Stomach (tissue), 9 donors: ENCODE measurements around the gene SNU13. TPM values are rescaled to one million over a fixed set of nuclear protein-coding genes. Genes with fewer than 3 reads are reported as not detected.

Experiments used
- DNase-seq, 2 donors: peaks; one replicate each; pipeline versions ENCODE4 v3.0.0 to v3.0.0-alpha.2; 2013 to 2019
- H3K27ac ChIP-seq, 5 donors: fragments of 200-600 bp in 4 of 5; sonication (generic) in 4 of 5; one replicate each; pipeline ENCODE4 v1.5.1; 2013 to 2019; ENCODE audit warnings: mild to moderate bottlenecking in 1 of 5, moderate library complexity in 1 of 5
- H3K27me3 ChIP-seq, 3 donors: fragments of 200-600 bp; sonication (generic); one replicate each; pipeline ENCODE4 v1.5.1; 2017 to 2019; ENCODE audit warnings: mixed run types in 1 of 3
- H3K36me3 ChIP-seq, 4 donors: fragments of 200-600 bp; sonication (generic); 1 replicate in 3 of 4; 2 replicates in 1 of 4; pipeline ENCODE4 v1.5.1; 2016 to 2019
- H3K4me1 ChIP-seq, 4 donors: fragments of 200-600 bp; sonication (generic); one replicate each; pipeline ENCODE4 v1.5.1; 2016 to 2019
- H3K4me3 ChIP-seq, 4 donors: fragments of 200-600 bp; sonication (generic) in 3 of 4; one replicate each; pipeline ENCODE4 v1.5.1; 2016 to 2019; ENCODE audit warnings: mild to moderate bottlenecking in 1 of 4
- H3K9me3 ChIP-seq, 4 donors: fragments of 200-600 bp; sonication (generic); one replicate each; pipeline ENCODE4 v1.5.1; 2016 to 2019
- EP300 ChIP-seq: sonication (generic); formaldehyde crosslinking; IDR thresholded peaks from one replicate; pipeline ENCODE4 v1.6.1; 2017; ENCODE audit warnings: antibody characterized with exemption
- POLR2A ChIP-seq, 4 donors: fragments of 450-650 bp; IDR thresholded peaks; one replicate each; pipeline ENCODE4 v1.6.1; 2016; ENCODE audit warnings: antibody characterized with exemption in 4 of 4, control low read depth in 2 of 4, mild to moderate bottlenecking in 1 of 4, moderate library complexity in 1 of 4
- POLR2AphosphoS5 ChIP-seq, 3 donors: sonication (generic); formaldehyde crosslinking; IDR thresholded peaks; one replicate each; pipeline ENCODE4 v1.6.1; 2016; ENCODE audit warnings: antibody characterized with exemption in 3 of 3
- WGBS, 5 donors: extraction: QIAGEN DNeasy Blood & Tissue Kit in 3 of 5; methylation state at CpG; one replicate each; pipeline versions ENCODE4 v1.1.5 to v1.1.7; 2013 to 2018; 5-methylcytosine and 5-hydroxymethylcytosine counted together
- intact Hi-C: fragments of 100-400 bp; cut with DNase I; formaldehyde crosslinking; loops from one replicate; pipeline ENCODE4 v1.15.1; 2023; ENCODE audit warnings: low total_unique reads
- polyA plus RNA-seq, 3 donors: library from polyadenylated mRNA; stranded (reverse); fragments of 200-250 nt; gene quantifications; one replicate each; pipeline ENCODE4 v1.2.3, GENCODE V29; 2013
- total RNA-seq, 5 donors: library from RNA; depleted of rRNA; stranded (reverse); fragments of >200 nt; gene quantifications; one replicate each; pipeline versions ENCODE4 v1.1.0 to v1.2.3, GENCODE V29; 2014 to 2016
- TF ChIP-seq, protein P1 (sequence below), 7 experiments: fragments of 450-650 bp in 4 of 7; fragments of 200-600 bp in 3 of 7; sonication (generic) in 3 of 7; IDR thresholded peaks; one replicate each; pipeline ENCODE4 v1.5.1; 2016 to 2019; ENCODE audit warnings: antibody characterized with exemption in 7 of 7, control low read depth in 2 of 7, mild to moderate bottlenecking in 1 of 7
- donor health status: healthy with polysubstance abuse.
- donor health status: Bipolar disorder and iron deficiency.
- donor health status: healthy.

Gene SNU13
- total and polyA plus RNA-seq, 8 donors: 12.2 to 154 (median 98.1) TPM

- Histone ChIP-seq H3K27ac (no peak overlapping the region), H3K27me3 (no peaks in the 10 kb centered on the region), H3K9me3 (no peaks in the 10 kb centered on the region), H3K36me3 (no peaks in the 10 kb centered on the region), H3K4me3 (no peak overlapping the region), H3K4me1 (no peaks in the 10 kb centered on the region)
- intact Hi-C loops: no loop called here
- 85 to 96% (median 87%) methylated on average over 10 of the region's 10 CpGs for WGBS, 5 donors
- TF ChIP-seq, protein P1, sequence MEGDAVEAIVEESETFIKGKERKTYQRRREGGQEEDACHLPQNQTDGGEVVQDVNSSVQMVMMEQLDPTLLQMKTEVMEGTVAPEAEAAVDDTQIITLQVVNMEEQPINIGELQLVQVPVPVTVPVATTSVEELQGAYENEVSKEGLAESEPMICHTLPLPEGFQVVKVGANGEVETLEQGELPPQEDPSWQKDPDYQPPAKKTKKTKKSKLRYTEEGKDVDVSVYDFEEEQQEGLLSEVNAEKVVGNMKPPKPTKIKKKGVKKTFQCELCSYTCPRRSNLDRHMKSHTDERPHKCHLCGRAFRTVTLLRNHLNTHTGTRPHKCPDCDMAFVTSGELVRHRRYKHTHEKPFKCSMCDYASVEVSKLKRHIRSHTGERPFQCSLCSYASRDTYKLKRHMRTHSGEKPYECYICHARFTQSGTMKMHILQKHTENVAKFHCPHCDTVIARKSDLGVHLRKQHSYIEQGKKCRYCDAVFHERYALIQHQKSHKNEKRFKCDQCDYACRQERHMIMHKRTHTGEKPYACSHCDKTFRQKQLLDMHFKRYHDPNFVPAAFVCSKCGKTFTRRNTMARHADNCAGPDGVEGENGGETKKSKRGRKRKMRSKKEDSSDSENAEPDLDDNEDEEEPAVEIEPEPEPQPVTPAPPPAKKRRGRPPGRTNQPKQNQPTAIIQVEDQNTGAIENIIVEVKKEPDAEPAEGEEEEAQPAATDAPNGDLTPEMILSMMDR (IDR thresholded peaks at IDR 0.05): no peak
- no peak for DNase-seq
These were observed 20.7 kb upstream of the SNU13 start for GRCh38 chr22:41709341-41709740.

- H3K27ac ChIP-seq: no peak overlapping the region
- peaks cover 7 to 12% (median 9%) of the 10 kb centered on the region in 4 donors for H3K4me1 ChIP-seq
- no peaks in the 10 kb centered on the region for H3K27me3 ChIP-seq
- TF ChIP-seq, protein P1 (IDR thresholded peaks at IDR 0.05): no peak
- TF ChIP-seq POLR2A (IDR thresholded peaks at IDR 0.05): no peak
- no peak for TF ChIP-seq POLR2AphosphoS5 (IDR thresholded peaks at IDR 0.05)
- no peak for TF ChIP-seq EP300
- no peak for DNase-seq
- no peak overlapping the region for H3K4me3 ChIP-seq
- intact Hi-C loops: no loop called here
- H3K36me3 ChIP-seq: no peaks in the 10 kb centered on the region
- H3K9me3 ChIP-seq: no peaks in the 10 kb centered on the region
- 84 to 97% (median 93%) methylated on average over 9 of the region's 9 CpGs for WGBS, 5 donors
These were observed 14.1 kb upstream of the SNU13 start for GRCh38 chr22:41702763-41703162.

DNA sequence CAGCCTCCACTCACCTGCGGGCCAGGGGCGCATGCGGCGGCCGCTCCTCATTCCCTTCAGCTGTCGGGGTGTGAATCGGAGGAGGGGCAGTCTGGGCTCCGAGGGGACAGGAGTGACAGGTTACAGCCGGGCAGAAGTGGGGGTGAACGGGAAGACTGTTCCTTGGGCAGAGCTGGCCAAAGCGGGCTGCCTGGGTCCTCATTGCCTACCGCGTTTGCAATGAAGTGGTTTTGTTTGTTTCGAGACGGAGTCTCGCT, 11.4 kb upstream of the SNU13 start:
- 95 to 97% (median 96%) methylated on average over 16 of the region's 16 CpGs for WGBS, 5 donors
- H3K4me1 ChIP-seq: peaks cover 17 to 24% (median 21%) of the 10 kb centered on the region in 4 donors
- H3K27ac ChIP-seq: no peak overlapping the region
- H3K27me3 ChIP-seq: no peaks in the 10 kb centered on the region
- no peak for DNase-seq
- H3K36me3 ChIP-seq: peaks cover 0 to under 1% (median 0%) of the 10 kb centered on the region in 4 donors
- TF ChIP-seq, protein P1 (IDR thresholded peaks at IDR 0.05): no peak
- TF ChIP-seq EP300 (no peak), POLR2A (IDR thresholded peaks at IDR 0.05) (no peak), POLR2AphosphoS5 (IDR thresholded peaks at IDR 0.05) (no peak)
- H3K9me3 ChIP-seq: no peaks in the 10 kb centered on the region
- intact Hi-C loops: no loop called here
- H3K4me3 ChIP-seq: no peak overlapping the region

- Histone ChIP-seq H3K4me3 (peak within 1 kb of the TSS in 3 of 4 donors; percentile 1 to 21 (median 7)), H3K4me1 (peaks cover 17 to 24% (median 21%) of the 10 kb centered on the region in 4 donors), H3K9me3 (no peaks in the 10 kb centered on the region), H3K36me3 (peaks cover 0 to 6% (median 3%) of the 10 kb centered on the region in 4 donors), H3K27me3 (no peaks in the 10 kb centered on the region), H3K27ac (no peak within 1 kb of the TSS)
- DNase-seq: peak; percentile 90 to 95
- peak in 2 of 3 donors; percentile 51 to 77 for TF ChIP-seq POLR2AphosphoS5 (IDR thresholded peaks at IDR 0.05)
- TF ChIP-seq, protein P1 (IDR thresholded peaks at IDR 0.05): peak in 1 of 7 experiments; percentile 5
- no peak for TF ChIP-seq EP300
- TF ChIP-seq POLR2A (IDR thresholded peaks at IDR 0.05): no peak
- intact Hi-C loops: loop anchor here (5.0 kb wide), 1 partner anchor 238 kb away; no protein-coding TSS in a partner anchor
- 44 to 72% (median 45%) methylated on average over 30 to 69 of the region's 69 CpGs for WGBS, 5 donors
These were observed 10.8 kb upstream of the SNU13 start, which contains the start of gene MEI1 for GRCh38 chr22:41699264-41700107. Gene MEI1, plus strand, starts transcription at chr22:41699503. Its CDS starts 36 bp downstream, at chr22:41699539.
